GM21423 (cell line): ENCODE results near the gene CASP7.
"Not testable (repeated sequence)": the region's sequence is repeated elsewhere in the genome, so short reads cannot be mapped to it uniquely, and the experiment has no call there.

Experiments
- ATAC-seq: cut with Tn5 transposase; IDR thresholded peaks from one replicate; pipeline ENCODE4 v1.9.1; 2021; ENCODE audit warnings: mild to moderate bottlenecking, moderate library complexity; ENCODE audit not compliant: unreplicated experiment

The CASP7 gene

DNA sequence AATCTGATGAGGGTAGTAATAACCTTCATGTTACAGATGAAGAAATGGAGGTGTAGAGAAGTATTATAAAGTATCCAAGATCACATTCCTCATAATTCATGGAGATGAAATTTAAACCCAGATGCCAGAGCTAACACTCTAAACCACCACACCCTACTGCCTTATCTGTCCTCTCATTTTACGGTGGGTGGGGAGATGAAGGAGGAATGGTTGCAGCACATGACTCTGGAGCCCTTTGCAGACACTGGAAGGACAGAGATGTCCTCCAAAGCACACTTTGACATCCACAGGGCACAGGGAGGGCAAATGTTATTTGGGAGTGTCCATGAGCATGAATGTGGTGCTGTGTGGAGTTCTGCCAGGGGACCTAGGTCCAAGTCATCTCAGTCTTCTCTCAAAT lies 72.8 kb downstream of the CASP7 start:
- ATAC-seq = no peak

GRCh38 chr10:113753020-113753692 lies 73.4 kb downstream of the CASP7 start:
- no peak for ATAC-seq

DNA sequence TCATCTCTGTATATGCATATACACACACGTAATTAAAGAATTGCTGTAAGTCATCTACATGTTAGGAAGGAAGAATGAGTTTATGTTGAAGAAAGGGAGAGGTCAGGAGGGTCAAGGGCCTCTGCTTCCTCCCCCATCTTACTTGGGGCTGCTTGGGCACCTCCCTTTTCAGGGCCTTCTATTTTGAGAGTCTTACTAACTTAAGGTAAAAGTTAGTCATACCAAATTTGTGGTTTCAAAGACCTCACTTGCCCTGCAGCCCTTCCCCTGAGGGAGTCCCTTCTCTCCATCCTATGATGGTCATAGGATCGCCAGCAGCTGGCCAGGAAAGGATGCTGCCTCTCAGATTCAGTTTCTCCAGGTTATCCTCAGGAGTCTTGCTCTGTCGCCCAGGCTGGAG lies 74.4 kb downstream of the CASP7 start:
- no peak for ATAC-seq

- no peak for ATAC-seq
Observed at GRCh38 chr10:113754768-113755167, 75.1 kb downstream of the CASP7 start.

DNA sequence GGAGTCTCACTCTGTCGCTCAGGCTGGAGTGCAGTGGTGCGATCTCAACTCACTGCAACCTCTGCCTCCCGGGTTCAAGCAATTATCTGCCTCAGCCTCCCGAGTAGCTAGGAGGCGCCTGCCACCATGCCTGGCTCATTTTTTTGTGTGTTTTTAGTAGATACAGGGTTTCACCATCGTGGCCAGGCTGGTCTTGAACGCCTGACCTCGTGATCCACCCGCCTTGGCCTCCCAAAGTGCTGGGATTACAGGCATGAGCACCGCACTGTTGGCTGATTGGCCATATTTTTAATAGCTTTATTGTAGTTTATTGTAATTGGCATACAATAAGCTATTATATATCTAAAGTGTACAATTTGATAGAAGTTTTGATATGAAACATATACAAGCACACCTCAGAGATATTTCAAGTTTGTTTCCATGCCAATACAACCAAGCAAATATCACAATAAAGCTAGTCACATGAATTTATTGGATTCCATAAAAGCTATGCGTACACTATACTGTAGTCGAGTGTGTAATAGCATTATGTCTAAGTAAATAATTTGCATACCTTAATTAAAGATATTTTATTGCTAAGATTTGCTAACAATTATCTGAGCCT lies 77.3 kb downstream of the CASP7 start:
- ATAC-seq = no peak

GRCh38 chr10:113762083-113762482 lies 82.4 kb downstream of the CASP7 start:
- no peak for ATAC-seq

DNA sequence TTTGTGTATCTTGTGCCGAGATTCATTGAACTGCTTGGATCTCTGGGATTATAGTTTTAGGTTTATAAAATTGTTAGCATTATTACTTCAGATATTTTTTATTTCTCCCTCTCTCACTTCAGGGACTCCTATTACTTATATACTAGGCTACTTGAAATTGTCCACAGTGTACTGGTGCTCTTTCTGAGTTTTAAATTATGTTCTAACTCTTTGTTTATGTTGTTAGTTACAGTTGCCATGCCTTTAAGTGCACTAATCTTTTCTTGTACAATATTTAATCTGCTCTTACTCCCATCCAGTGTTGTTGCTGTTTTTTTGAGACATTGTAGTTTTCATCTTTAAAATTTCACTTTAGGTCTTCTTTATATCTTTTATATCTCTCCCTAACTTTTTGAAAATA lies 84.9 kb downstream of the CASP7 start:
- no peak for ATAC-seq

- ATAC-seq = no peak
Observed at GRCh38 chr10:113765910-113766309, 86.2 kb downstream of the CASP7 start.

DNA sequence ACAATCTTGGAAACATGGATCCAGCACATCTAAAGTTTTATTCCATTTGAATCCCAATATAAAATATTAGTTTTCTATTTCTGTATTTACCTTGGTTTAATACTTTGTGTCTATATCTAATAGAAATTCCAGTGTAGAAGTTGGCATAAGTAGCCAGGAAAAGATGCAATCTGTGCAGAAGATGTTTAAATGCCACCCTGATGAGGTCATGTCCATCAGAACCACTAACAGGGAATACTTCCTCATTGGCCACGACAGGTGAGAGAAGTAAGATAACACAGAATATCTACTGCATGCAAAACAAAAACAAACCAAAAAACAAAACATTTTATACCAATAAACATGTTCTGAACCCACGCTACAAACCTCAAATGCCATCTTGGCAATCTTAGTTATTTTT lies 87.5 kb downstream of the CASP7 start:
- ATAC-seq = no peak

DNA sequence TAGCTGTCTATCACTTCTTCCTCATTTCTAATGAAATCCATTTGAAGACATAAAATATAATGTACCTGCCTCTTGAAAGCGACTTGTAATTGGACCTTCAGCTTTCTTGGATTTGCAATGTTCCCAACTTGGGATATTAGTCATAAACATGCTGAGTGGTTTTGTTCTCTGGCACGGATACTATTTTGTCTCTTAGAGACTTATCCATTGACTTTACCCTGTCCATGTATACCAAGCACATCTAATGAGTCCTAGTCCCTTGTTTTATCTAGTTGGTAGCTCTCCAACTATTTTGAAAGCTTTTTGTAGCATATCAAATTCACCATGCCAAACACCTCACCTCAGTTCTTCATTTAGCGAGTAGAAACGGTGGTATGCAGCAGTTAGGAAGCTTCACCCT lies 90.6 kb downstream of the CASP7 start:
- no peak for ATAC-seq

DNA sequence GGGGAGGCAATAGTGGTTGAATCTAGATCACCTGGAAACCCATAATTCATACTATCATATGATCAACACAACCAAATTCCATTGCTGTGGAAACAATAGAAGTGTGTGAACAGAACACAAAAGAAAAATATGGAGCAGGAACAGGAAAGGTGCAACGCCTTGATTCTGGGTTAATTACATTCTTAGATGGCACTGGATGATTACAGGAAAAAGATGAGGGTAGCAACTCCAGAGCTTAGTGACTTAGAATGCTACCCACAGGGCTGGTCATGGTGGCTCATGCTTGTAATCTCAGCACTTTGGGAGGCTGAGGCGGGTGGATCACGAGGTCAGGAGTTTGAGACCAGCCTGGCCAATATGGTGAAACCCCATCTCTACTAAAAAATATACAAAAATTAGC lies 91.4 kb downstream of the CASP7 start:
- ATAC-seq = not testable (repeated sequence)

DNA sequence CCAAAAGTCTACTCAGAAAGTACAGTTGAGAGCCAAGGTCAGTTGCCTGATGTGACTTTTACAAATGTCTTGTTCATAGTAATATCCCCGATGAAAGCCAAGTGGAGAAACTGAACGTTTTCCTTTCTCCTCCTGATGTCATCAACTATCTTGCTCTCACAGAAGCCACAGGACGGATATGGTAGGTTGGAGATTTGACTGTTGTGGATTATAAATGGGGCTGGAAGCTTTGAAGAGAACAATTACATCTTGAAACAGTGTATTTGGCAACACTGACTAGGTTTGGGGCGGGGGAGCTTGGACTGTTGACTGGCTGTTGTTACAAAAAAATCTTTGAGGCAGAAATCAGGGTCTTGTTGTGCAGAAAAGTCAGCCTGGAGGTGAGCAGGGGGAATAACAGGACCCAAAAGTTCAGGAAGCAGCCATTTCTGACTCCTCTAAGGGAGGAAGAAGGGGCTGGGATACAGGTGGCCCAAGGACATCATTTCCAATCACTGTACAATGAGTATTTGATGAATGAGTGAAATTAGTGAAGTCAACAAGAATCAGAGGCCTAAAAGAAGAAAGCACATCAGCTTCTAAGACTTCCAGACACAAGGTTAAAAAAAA lies 96.1 kb downstream of the CASP7 start:
- ATAC-seq = no peak

DNA sequence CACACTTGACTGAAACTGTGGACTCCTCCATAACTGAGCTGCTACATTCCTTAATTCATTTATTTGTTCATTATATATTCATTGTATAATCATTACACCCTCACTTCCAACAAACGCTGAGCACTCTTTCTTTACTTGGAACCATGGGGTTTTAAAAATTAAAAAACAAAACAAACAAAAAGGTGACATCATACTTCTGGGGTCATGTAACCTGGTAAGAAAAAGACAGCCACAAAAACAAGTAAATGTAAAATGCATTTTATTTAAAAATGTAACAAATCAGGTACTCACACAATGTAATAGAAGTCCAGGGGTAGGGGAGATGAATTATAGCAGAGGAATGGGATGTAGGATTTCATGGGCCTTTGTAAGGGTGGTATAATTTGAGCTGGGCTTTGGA lies 96.8 kb downstream of the CASP7 start:
- no peak for ATAC-seq
